NCI-H1105 (cell line): ENCODE data around the gene DUSP6.

Experiments used
- DNase-seq: peaks from one replicate; lab custom pipeline; 2025; lab: John Stamatoyannopoulos, UW

Gene DUSP6

DNA sequence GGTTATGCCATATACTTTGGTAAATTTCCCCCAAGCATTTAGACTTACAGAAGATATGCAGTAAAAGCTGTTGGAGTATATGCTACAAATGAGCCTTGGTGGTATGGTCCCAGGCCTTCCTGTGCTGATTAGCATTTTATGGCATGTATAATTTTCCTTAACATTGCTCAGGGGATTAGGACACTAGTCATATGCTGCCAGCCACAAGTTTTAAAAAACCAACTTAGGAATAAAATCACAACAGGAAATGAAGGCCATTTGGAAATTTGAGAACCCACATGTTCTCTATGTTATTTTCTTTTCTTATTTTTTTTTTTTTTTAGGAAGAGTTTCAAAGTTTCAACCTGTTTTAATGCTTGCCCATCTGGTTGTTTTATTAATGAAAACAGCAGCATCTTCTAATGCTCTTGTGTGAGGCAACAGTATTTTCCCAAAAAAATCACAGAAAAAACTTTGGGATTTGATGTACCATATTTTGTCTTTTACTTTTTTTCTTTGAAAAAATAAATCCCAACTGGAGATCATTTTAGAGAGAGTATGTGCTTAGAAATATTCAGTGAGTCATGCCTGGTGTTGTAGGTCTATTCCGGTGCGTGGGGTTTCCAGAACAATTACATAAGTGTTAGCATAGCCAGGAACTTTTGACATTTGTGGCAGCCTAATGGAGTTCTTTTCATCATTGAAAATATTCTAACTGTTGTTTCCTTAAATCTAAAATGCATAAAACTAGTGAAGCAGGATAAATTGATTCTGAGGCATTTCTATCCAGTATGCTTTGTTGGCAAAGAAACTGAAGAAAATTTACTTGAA is 21.7 kb upstream of the DUSP6 start:
- DNase-seq, result no peak

DNA sequence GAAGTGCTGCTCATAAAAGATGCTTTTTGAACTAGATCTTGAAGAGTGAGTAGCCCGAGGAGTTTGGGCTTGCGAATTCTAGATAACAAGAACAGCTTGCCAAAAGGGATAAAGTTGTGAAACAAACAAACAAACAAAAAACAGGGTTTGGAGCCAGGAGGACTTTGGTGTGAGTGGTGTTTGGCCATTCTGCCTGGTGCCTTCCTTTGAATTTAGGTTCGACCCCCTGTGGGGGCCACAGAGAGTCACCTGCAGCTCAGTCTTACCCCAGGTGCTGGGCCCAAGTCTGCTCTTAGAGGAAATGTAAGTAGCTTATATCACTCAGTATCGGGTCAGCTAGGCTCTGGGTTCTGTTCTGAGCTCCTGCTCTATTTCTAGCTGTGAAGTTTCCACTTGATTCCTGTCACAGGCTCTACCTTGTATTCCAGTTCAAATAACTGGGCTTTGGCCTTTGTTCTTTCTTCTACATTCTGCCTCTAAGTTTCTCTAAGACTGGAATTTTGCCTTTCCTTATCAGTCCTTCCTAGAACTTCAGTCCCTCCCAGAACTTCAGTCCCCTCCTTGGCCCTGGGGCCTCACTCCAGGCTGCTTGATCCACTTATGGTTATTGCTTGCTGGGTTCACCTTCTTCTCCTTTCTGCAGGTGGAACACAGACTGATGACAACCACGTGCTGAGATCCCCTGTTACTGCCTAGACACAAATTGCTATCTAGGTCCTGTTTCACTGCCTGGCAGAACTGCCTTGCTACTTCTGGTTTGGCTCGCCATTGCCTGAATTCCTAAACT is 20.5 kb upstream of the DUSP6 start:
- no peak for DNase-seq

DNA sequence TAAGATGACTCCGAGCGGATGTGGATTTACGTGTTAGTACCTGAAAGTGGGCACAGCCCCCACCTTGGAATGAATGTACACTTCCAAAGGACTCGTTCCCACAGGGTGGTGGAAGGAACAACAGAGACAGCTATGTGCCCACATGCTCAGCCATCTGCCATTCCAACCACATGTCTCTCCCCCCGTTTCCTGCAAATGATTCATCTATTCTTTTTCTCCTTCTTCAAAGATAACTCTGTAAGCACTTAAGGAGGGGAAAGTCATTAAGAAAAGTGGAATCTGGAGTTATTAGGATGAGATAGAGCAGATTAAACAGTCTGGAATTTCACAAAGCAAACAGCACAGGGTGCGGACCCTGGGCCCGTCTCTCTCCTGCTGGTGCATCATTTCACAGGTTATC is 18.5 kb upstream of the DUSP6 start:
- DNase-seq, result no peak

DNA sequence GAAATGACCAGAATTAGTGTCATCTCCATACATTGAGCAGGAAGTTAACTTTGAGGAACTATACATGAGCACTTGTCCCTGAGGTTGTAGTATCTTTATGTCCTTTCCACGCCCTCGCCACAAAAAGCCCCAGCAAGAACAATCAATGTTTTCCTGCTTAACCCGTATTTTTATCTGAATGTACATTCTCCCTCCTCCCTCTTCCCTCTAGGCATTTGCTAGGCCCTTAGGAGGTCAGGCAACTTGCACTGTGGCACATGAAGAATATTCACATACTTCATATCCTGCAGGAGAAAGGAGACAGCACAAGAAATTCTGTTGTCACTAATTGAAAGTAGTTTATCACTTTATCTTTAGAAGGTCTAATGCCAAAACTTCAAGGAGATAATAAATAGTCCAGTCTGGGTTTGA is 18.1 kb upstream of the DUSP6 start:
- DNase-seq, result no peak

DNA sequence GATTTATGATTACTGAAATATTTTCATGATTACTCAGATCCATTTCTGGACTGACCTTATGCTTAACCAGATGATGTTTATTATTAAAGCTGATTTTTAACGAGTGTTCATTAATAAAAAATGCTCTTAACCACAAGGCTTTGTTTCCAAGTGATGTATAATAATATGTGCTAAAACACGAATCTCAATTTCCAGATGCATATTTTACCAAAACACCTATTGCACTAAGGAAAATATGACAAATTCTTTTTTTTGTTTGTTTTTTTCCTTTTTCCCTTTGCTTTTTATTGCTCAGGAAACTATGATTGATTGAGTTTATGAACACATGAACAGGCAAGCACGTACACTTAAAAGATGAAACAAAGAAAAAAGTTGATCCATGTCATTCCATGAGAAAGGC is 16.9 kb upstream of the DUSP6 start:
- no peak for DNase-seq

DNA sequence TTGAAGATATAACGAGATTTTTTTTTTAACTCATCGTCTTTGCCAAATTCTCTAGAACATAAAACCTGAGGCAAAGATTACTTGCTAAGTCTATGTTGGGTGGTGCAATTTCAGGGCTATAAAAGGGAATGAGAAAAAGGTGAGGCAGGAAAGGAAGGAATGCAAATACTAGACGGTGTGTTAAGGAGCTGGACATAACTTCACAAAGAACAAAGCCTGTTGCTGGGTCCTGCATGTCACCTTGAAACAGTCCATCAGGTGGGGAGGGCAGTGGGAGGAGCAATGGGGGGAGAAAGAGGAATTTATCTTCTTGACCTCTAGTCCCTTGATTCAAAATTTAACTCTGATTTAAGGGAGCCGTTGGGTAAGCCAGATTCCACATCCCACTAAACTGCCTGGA is 16.1 kb upstream of the DUSP6 start:
- DNase-seq, result no peak

DNA sequence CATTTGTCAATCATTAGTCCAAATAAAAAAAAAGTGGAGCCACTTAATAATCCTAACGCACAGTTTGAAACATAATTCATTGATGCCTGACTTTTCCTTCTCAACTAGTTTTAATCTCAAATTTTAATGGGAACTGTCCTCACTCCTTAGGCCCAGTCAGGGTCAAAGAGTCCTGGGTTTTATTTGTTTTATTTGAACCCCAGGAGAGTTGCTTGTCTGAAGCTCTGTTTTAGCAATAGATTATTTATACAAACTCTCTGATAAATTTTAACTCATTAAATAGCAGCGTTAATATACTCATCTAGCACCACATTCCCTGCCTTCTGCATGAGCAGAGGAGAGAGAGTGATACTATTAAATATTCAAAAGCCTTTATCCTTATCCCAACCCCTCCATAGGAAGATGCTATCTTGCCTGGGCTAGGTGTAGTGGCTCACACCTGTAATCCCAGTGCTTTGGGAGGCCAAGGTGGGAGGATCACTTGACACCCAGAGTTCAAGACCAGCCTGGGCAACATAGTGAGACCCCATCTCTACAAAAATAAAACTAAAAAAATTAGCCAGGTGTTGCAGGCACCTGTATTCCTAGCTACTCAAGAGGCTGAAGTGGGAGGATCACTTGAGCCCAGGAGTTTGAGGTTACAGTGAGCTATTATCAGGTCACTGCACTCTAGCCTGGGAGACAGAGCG is 14.5 kb upstream of the DUSP6 start:
- DNase-seq, result no peak

DNA sequence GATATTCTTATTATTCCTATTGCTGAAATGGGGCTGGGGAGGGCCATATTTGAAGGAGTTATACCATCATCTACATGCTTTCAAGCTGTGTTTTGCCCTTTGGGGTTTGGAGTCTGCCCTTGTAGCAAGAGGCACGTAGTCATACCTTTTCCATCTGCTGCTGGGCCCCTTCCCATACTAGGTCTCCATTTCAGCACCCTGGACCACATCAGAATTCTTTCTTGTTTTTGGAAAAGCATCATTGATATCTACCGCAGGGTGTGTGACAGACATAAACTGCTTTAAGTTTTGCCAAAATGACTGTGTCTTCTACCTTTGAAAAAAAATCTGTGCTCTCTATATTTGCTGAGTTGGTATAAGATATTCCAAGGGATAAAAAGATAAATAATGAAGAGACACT is 12.3 kb upstream of the DUSP6 start:
- DNase-seq, result no peak

DNA sequence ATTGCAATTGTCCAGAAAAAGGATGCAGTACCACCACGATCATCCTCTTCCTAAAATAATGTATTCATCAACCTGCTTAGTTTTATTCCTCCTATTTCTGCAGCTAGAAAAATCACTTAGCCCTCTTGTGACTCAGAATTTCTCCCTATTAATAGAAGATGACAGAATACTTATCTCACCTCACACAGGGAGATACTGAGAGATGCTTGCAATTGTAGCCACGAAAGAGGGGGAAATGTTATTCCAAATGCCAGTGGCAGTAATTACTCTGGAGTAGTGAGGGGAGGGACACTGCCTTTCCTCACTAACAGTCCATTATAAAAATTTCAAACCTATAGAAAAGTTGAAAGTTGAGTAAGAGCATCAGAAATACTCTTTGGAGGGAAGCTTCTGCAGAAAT is 11.8 kb upstream of the DUSP6 start:
- DNase-seq, result no peak

DNA sequence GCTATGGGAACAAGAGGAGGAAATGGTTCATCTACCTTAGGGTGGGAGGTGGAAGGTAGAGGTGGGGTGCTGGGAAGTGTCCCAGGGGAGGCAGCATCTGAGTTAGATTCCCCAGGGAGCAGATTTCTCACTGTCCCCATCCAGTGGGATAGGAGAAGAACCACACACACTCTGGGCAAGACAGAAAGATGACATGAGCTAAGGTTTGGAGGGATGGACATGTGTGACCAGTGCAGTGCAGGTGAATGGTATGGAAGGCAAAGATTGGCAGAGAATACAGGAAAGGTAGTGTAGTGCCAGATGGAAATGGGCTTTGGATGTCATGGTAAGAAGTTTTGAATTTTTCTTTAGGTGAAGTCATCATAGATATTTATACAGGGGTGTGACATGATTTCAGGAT is 11.3 kb upstream of the DUSP6 start:
- no peak for DNase-seq

DNA sequence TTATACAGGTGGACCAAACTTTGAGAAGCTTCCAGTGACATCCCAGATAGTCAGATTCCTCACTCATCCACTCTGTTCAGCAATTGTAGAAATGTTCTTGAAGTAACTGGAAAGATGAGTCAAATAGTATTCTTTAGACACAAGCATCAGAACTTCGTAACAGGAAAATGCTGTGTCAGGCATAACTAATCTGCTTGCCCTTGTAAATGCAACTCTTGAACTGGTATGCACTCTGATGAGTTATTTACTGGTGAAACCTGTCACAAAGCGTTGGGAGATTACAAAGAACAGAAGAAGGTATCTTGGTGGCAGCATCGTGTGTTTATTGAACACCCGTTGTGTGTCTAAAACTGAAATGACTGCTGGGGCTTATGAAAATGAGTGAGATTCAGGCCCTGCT is 10.8 kb upstream of the DUSP6 start:
- no peak for DNase-seq

DNA sequence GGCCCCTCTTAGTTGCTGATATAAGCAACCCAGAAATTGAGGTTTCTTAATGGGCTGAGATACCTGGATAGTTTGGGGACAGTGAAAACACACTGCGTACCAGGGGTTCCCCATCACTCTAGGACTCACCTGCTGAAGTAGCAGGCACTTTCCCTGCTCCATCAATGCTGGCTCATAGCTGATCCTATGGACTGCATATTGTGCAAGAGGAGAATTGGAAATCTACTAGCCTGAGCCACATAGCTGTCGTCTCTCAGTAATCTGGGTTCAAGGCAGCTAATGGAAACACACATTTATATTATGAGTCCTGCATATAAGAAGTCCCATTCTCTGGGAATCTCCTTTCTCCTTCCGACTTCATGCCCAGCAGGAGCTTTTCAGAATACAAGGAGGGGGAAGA is 7.3 kb upstream of the DUSP6 start:
- DNase-seq, result no peak

DNA sequence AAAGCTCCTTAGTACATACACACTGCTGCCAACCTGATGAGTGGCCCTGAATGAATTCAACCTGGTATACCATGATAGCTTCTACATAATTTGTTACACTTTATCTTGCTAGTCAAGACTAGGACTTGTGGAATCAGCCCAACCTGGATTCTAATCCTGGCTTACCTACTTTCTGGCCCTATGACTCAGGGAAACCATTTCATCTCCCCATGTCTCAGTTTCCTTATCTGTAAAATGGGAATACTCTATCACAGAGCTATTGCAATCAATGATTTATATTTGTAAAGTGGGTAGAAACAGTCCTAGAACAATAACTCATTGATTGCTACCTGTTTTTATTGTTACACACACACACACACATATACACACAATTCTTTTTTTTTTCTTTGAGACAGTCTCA is 6.5 kb upstream of the DUSP6 start:
- DNase-seq, result no peak

DNA sequence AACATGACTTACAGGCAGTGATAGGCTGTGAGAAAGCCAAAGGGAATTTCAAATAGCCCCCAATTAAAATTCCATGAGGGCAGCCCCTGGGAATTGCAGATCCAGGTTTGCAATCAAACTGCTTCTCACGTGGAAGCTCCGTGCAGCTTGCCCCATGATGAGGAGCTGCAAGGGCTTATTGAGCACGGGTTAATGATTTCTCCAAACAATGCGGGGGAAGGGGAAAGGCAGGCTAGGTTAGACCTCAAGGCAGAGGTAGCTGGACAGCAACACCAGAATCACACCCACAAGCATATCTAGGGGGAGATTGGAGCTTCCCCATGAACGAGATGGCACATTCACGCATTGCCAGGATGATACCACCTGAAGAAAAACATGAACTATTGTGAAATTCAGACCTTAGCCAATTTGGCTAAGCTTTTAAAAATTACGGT is 5.0 kb upstream of the DUSP6 start:
- DNase-seq, result no peak

DNA sequence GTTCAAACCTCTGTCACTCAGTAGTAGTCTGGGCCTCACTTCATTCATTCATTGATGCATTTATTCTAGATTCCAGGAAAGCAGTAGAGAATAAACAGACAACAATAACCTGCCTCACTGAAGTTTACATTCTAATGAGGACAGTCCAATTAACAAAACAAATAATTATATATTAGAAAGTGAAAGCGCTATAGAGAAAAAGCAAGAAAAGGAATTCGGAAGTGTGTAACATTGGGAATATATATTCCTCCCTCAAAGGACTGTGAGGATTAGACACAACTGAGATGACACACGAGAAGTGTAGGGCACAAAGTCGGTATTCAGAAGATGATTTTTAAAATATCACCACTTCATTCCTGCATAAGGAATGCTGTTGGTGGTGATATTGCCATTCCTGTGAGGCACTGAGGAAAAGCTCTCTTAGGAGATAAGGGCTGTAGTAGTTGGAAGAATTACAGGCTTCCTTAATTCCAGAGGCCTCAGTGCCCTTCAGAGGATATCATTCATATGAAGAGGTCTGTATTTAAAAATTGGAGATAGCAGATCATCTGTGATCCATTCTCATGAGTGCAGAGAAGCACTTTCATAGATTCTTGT is 3.9 kb upstream of the DUSP6 start:
- no peak for DNase-seq

DNA sequence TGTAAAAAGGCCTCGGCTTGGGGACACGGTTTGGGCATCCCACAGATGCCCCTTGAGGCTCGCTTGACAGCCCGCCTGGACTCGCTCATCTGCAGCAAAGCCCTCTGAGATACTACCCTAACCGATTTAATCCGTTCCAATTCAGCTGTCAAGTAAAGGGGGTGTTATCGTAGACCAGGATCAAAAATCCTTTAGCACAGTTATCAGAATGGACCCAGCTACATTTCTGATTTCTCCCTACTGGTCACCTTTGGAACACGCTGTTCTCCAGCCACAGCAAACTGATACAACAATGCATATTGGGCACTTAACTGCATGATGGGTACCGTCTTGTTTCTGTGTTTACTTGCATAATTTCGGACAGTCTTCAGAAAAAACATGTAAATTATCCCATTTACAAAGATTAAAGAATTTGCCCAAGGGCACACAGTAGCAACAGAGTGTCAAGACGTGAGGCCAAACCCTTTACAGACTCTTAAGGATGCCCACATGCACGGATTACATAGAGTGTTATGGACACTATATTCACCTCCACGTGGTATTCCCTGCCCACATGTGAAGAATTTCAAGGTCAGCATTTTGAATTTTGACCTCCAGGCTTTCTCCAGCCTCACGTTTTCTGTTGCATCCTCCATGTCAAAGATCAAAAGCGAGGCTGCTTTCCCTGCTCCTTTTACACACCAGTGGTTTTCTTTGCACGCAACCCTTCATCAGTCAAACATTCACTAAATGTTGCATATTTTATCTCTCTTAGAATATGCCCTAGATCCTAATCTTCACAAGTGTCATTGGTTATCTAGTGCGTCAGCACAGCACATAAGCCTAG is 3.2 kb upstream of the DUSP6 start:
- DNase-seq, result no peak

DNA sequence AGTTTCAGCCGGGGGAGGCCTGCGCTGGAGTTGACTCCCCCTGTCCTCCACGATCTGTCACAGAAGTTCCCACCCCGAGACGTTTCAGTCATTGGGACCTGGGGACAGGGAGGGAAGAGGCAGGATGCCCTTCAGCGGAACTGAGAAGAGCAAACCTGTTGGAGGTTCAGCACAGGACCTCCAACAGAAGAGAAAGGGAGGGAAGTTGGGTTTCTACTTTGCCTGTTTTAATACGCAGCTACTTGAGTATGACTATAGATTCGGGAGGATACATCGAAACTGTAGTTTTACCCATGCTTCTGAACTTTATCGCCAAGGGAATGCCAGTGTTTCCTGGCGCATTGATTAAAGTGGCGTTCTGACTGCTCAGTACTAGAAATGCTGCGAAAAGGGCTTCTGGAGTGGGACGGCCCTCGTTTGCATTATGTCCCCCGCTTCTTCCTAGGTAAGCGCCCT is 2.3 kb upstream of the DUSP6 start:
- no peak for DNase-seq

DNA sequence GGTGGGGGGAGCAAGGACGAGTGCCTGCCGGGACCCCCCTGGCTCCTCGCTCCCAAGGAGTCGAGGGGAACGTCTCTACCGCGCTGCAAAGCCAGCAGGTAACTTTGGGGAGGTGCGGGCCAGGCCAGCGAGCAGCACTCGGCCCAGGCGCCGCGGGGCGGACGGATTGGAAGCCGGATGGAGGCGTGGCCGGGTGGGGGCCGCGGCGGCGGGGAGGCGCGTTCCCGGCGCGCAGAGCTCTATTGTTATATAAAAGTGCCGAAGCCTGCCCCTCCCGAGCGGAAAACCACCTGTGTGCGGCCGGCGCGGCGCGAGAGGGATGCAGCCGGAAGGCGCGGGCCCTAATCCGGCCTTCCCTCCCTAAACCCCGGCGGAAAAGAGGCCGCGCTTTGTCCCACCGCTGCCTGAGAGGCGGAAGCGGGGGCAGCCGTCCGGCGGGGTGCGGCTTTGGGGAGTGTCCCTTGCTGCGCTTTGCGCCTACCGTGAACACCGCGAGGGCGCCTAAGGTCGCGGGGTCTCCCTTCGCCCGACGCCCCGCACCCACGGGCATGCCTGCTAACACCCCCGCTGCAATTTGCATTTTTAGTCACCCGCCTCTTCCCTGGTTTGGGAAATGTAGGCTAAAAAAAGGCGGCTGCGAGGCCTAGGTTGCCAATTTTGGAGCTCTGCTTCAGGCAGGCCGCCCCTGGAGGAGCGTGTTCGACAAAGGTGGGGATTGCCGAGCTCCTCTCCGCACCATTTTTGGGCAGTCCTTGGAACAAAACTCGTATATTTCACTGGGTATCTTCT is 1.7 kb upstream of the DUSP6 start:
- DNase-seq, result peak; percentile 63

DNA sequence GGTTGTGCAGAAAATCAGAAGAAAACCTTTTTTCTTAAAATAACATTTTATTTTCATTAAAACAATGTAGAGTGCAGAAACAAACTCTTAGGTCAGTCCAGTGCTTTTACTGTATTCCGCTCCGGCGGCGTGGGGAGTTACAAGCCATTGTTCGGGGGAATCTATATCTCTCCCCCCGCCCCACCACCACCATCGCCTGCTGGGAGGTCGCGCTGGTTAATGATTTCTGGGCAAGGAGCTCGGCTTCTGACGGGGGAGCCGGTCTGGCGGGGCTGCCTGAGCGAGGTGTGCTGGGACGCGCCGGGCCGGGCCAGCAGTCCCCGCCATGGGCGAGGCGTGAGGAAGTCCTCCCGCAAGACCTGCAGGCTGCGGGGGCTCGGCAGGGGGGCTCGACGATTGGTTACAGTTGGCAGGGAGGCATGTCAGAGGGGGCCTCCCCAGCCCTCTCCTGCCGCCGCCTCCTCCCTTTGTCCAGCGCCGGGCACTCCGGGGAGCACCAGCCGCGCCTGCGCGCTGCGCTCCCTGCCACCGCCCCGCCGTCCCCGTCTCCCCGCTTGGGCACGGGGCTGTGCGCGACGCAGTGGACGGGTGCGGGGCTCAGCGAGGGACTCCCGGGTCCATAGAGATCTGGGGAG is 1.0 kb upstream of the DUSP6 start:
- peak; percentile 66 for DNase-seq

DNA sequence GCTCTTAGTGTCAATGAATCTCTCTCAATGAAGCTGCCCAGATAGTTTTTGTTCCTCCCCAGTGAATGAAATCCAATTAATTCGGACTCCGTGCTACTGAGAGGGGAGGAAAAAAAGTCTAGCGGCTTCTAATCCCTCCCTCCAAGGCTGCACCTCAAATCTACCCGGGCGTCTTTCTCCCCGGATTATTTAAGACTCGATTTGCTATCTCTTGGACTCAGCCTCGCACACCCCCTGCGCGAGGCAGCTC is 134 bp downstream of the DUSP6 start:
- DNase-seq, result no peak
